NCI-H2227 treated with DMSO at 0.1 percent for 48 hours (cell line): ENCODE data around the gene ATP6V0D1.

Experiments
- DNase-seq: peaks from one replicate; lab custom pipeline; 2025; lab: John Stamatoyannopoulos, UW

The ATP6V0D1 gene

GRCh38 chr16:67463059-67463458 lies 17.9 kb downstream of the ATP6V0D1 start:
- no peak for DNase-seq

GRCh38 chr16:67462279-67462655 lies 18.7 kb downstream of the ATP6V0D1 start:
- no peak for DNase-seq

GRCh38 chr16:67461600-67462278 lies 19.2 kb downstream of the ATP6V0D1 start:
- DNase-seq, result no peak

- no peak for DNase-seq
These were observed 20.0 kb downstream of the ATP6V0D1 start for GRCh38 chr16:67460961-67461360.

- DNase-seq, result no peak
These were observed 20.8 kb downstream of the ATP6V0D1 start for GRCh38 chr16:67460168-67460567.

- DNase-seq, result no peak
These were observed 21.2 kb downstream of the ATP6V0D1 start for GRCh38 chr16:67459861-67460150.

- no peak for DNase-seq
These were observed 21.7 kb downstream of the ATP6V0D1 start for GRCh38 chr16:67459066-67459860.

- no peak for DNase-seq
These were observed 22.8 kb downstream of the ATP6V0D1 start for GRCh38 chr16:67458121-67458641.

- no peak for DNase-seq
These were observed 23.3 kb downstream of the ATP6V0D1 start for GRCh38 chr16:67457611-67458010.

- no peak for DNase-seq
These were observed 24.4 kb downstream of the ATP6V0D1 start for GRCh38 chr16:67456391-67457081.

- no peak for DNase-seq
These were observed 26.1 kb downstream of the ATP6V0D1 start for GRCh38 chr16:67454852-67455251.

GRCh38 chr16:67454104-67454503 lies 26.9 kb downstream of the ATP6V0D1 start:
- no peak for DNase-seq

GRCh38 chr16:67451704-67452435 lies 29.1 kb downstream of the ATP6V0D1 start:
- DNase-seq, result no peak

GRCh38 chr16:67451061-67451703 lies 29.8 kb downstream of the ATP6V0D1 start:
- no peak for DNase-seq

- no peak for DNase-seq
These were observed 31.2 kb downstream of the ATP6V0D1 start for GRCh38 chr16:67449739-67450138.

- no peak for DNase-seq
These were observed 31.6 kb downstream of the ATP6V0D1 start for GRCh38 chr16:67449336-67449735.

- DNase-seq, result no peak
These were observed 32.4 kb downstream of the ATP6V0D1 start for GRCh38 chr16:67448580-67448979.

GRCh38 chr16:67447508-67448076 lies 33.4 kb downstream of the ATP6V0D1 start:
- DNase-seq, result no peak

- DNase-seq, result no peak
These were observed 33.9 kb downstream of the ATP6V0D1 start for GRCh38 chr16:67446968-67447507.

- DNase-seq, result no peak
These were observed 34.7 kb downstream of the ATP6V0D1 start for GRCh38 chr16:67445913-67446907.
